Thyroid gland (tissue), 4 donors: Measurements from ENCODE around the gene GNG12. TPM values are rescaled to one million over a fixed set of nuclear protein-coding genes. Genes with fewer than 3 reads are reported as not detected.
A peak's percentile ranks its signal among the peaks of the same experiment; 100 is the strongest.

Experiments used
- DNase-seq, 2 donors: peaks; one replicate each; pipeline ENCODE4 v3.0.0-alpha.2; 2019
- H3K27ac ChIP-seq, 3 donors: fragments of 200-600 bp; sonication (generic); 1 replicate in 2 of 3; 2 replicates in 1 of 3; pipeline ENCODE4 v1.5.1; 2016 to 2019; ENCODE audit warnings: mild to moderate bottlenecking in 1 of 3, moderate library complexity in 1 of 3
- H3K27me3 ChIP-seq: fragments of 200-600 bp; sonication (generic); one replicate; pipeline ENCODE4 v1.5.1; 2019
- H3K36me3 ChIP-seq, 2 donors: fragments of 200-600 bp; sonication (generic); one replicate each; pipeline ENCODE4 v1.5.1; 2016 to 2019
- H3K4me1 ChIP-seq, 2 donors: fragments of 200-600 bp; sonication (generic); one replicate each; pipeline ENCODE4 v1.5.1; 2017 to 2019
- H3K4me3 ChIP-seq, 3 donors: fragments of 200-600 bp; sonication (generic); replicated peaks in 1 of 3; 1 replicate in 2 of 3; 2 replicates in 1 of 3; pipeline ENCODE4 v1.5.1; 2016; ENCODE audit warnings: mild to moderate bottlenecking in 1 of 3
- H3K9me3 ChIP-seq: fragments of 200-600 bp; sonication (generic); one replicate; pipeline ENCODE4 v1.5.1; 2017
- CTCF ChIP-seq, 6 experiments: fragments of 200-600 bp in 3 of 6; fragments of 450-650 bp in 3 of 6; sonication (generic) in 3 of 6; IDR thresholded peaks; one replicate each; pipeline ENCODE4 v1.5.1; 2016 to 2019; ENCODE audit warnings: antibody characterized with exemption in 6 of 6, mild to moderate bottlenecking in 2 of 6, inconsistent platforms in 1 of 6, moderate library complexity in 1 of 6
- POLR2A ChIP-seq, 2 donors: fragments of 450-650 bp; IDR thresholded peaks; one replicate each; pipeline ENCODE4 v1.6.1; 2017; ENCODE audit warnings: antibody characterized with exemption in 2 of 2, mild to moderate bottlenecking in 2 of 2, moderate library complexity in 1 of 2
- WGBS, 2 donors: methylation state at CpG; one replicate each; pipeline ENCODE4 v1.1.5; 2017; 5-methylcytosine and 5-hydroxymethylcytosine counted together
- intact Hi-C: fragments of 100-400 bp; cut with DNase I; formaldehyde crosslinking; loops from one replicate; pipeline ENCODE4 v1.15.1; 2023
- total RNA-seq, 4 donors: library from RNA; depleted of rRNA; stranded (reverse); fragments of >200 nt; gene quantifications; one replicate each; pipeline ENCODE4 v1.2.3, GENCODE V29; 2016

Gene GNG12
- total RNA-seq, 4 donors from 2014 or later, result 100 to 155 (median 127) TPM

GRCh38 chr1:67777016-67777415 is 56.3 kb downstream of the GNG12 start:
- no peaks in the 10 kb centered on the region for H3K9me3 ChIP-seq
- no peaks in the 10 kb centered on the region for H3K36me3 ChIP-seq
- H3K4me3 ChIP-seq, result no peak overlapping the region
- intact Hi-C loops, result loop anchor here (10.0 kb wide), 1 partner anchor 48 kb away; no protein-coding TSS in a partner anchor
- H3K27me3 ChIP-seq, result no peaks in the 10 kb centered on the region
- peaks cover 0 to 10% of the 10 kb centered on the region in 2 donors for H3K4me1 ChIP-seq
- H3K27ac ChIP-seq, result no peak overlapping the region
- no peak for DNase-seq
- no peak for TF ChIP-seq CTCF (IDR thresholded peaks at IDR 0.05)
- TF ChIP-seq POLR2A (IDR thresholded peaks at IDR 0.05), result no peak

- intact Hi-C loops, result loop anchor here (10.0 kb wide), 1 partner anchor 51 kb away; no protein-coding TSS in a partner anchor
- Histone ChIP-seq H3K36me3 (no peaks in the 10 kb centered on the region), H3K4me3 (no peak overlapping the region), H3K27me3 (no peaks in the 10 kb centered on the region), H3K4me1 (peaks cover 0 to 5% of the 10 kb centered on the region in 2 donors), H3K9me3 (no peaks in the 10 kb centered on the region), H3K27ac (no peak overlapping the region)
- 91 to 97% methylated on average over 4 of the region's 4 CpGs for WGBS, 2 donors
- TF ChIP-seq POLR2A (IDR thresholded peaks at IDR 0.05) (no peak), CTCF (IDR thresholded peaks at IDR 0.05) (no peak)
- no peak for DNase-seq
Measured at GRCh38 chr1:67773462-67773861, 59.8 kb downstream of the GNG12 start.

- H3K27me3 ChIP-seq, result no peaks in the 10 kb centered on the region
- H3K4me3 ChIP-seq, result no peak overlapping the region
- no peak overlapping the region for H3K27ac ChIP-seq
- H3K36me3 ChIP-seq, result no peaks in the 10 kb centered on the region
- WGBS, 2 donors, result 21 to 33% methylated on average over 1 of the region's 1 CpG
- DNase-seq, result no peak
- H3K9me3 ChIP-seq, result no peaks in the 10 kb centered on the region
- H3K4me1 ChIP-seq, result peaks cover 0 to 9% of the 10 kb centered on the region in 2 donors
- TF ChIP-seq CTCF (IDR thresholded peaks at IDR 0.05), result no peak
- no peak for TF ChIP-seq POLR2A (IDR thresholded peaks at IDR 0.05)
- intact Hi-C loops, result loop anchor here (10.0 kb wide), 1 partner anchor 53 kb away; no protein-coding TSS in a partner anchor
Measured at GRCh38 chr1:67771749-67772148, 61.5 kb downstream of the GNG12 start.

GRCh38 chr1:67771152-67771551 is 62.1 kb downstream of the GNG12 start:
- intact Hi-C loops, result loop anchor here (10.0 kb wide), 1 partner anchor 54 kb away; no protein-coding TSS in a partner anchor
- Histone ChIP-seq H3K36me3 (no peaks in the 10 kb centered on the region), H3K27ac (no peak overlapping the region), H3K27me3 (no peaks in the 10 kb centered on the region), H3K9me3 (no peaks in the 10 kb centered on the region), H3K4me3 (no peak overlapping the region), H3K4me1 (peaks cover 0 to 15% of the 10 kb centered on the region in 2 donors)
- TF ChIP-seq CTCF (IDR thresholded peaks at IDR 0.05), result peak in 2 of 6 experiments; percentile 4 to 16
- no peak for TF ChIP-seq POLR2A (IDR thresholded peaks at IDR 0.05)
- 74 to 75% methylated on average over 6 of the region's 6 CpGs for WGBS, 2 donors
- DNase-seq, result peak in 1 of 2 donors; percentile 22

- no peak for DNase-seq
- no peak overlapping the region for H3K27ac ChIP-seq
- 80 to 90% methylated on average over 6 of the region's 6 CpGs for WGBS, 2 donors
- TF ChIP-seq CTCF (IDR thresholded peaks at IDR 0.05), result no peak
- no peak for TF ChIP-seq POLR2A (IDR thresholded peaks at IDR 0.05)
- intact Hi-C loops, result loop anchor here (10.0 kb wide), 2 partner anchors 55 to 345 kb away; no protein-coding TSS in a partner anchor
- H3K9me3 ChIP-seq, result no peaks in the 10 kb centered on the region
- no peak overlapping the region for H3K4me3 ChIP-seq
- H3K4me1 ChIP-seq, result peaks cover 0 to 15% of the 10 kb centered on the region in 2 donors
- no peaks in the 10 kb centered on the region for H3K27me3 ChIP-seq
- H3K36me3 ChIP-seq, result no peaks in the 10 kb centered on the region
Measured at GRCh38 chr1:67769633-67770256, 63.5 kb downstream of the GNG12 start.
